Measurements from ENCODE around the gene OSTF1.

- TF ChIP-seq CTCF (IDR thresholded peaks at IDR 0.05): no peak
- TF ChIP-seq POLR2A (IDR thresholded peaks at IDR 0.05): no peak
- TF ChIP-seq POLR2AphosphoS5 (IDR thresholded peaks at IDR 0.05): no peak
Observed at GRCh38 chr9:75063556-75064305, 24.6 kb upstream of the OSTF1 start.

All from sigmoid colon (tissue), 4 donors.